Large intestine (tissue), 3 donors: Measurements from ENCODE around the gene SAPCD1. TPM values are rescaled to one million over a fixed set of nuclear protein-coding genes. Genes with fewer than 3 reads are reported as not detected.
"Not testable (repeated sequence)": the region's sequence is repeated elsewhere in the genome, so short reads cannot be mapped to it uniquely, and the experiment has no call there.

Experiments
- DNase-seq, 2 donors: peaks; one replicate each; pipeline versions ENCODE4 v3.0.0 to v3.0.0-alpha.2; 2013
- H3K27ac ChIP-seq: one replicate; pipeline ENCODE4 v1.5.1; 2013; ENCODE audit warnings: low read length
- H3K27me3 ChIP-seq: 2 replicates; pipeline ENCODE4 v1.6.1; 2013; ENCODE audit warnings: low read length; ENCODE audit not compliant: control insufficient read depth, insufficient read depth
- H3K36me3 ChIP-seq: 2 replicates; pipeline ENCODE4 v1.6.1; 2013; ENCODE audit warnings: low read length; ENCODE audit not compliant: control insufficient read depth, insufficient read depth
- H3K4me1 ChIP-seq: one replicate; pipeline ENCODE4 v1.6.1; 2013; ENCODE audit warnings: low read length; ENCODE audit not compliant: control insufficient read depth, insufficient read depth
- H3K4me3 ChIP-seq: one replicate; pipeline ENCODE4 v1.5.1; 2013; ENCODE audit warnings: low read length
- H3K9me3 ChIP-seq: one replicate; pipeline ENCODE4 v1.6.1; 2013; ENCODE audit warnings: mild to moderate bottlenecking, low read depth, low read length, moderate library complexity; ENCODE audit not compliant: control insufficient read depth
- WGBS: methylation state at CpG from one replicate; pipeline ENCODE4 v1.1.5; 2013; ENCODE audit warnings: low lambda C conversion rate; ENCODE audit not compliant: insufficient coverage; 5-methylcytosine and 5-hydroxymethylcytosine counted together
- polyA plus RNA-seq: library from polyadenylated mRNA; unstranded; fragments of 120-200 nt; gene quantifications from one replicate; pipeline ENCODE4 v1.2.1, GENCODE V29; 2013

The SAPCD1 gene
- polyA plus RNA-seq, 1 donor = 15.0 TPM

- H3K27ac ChIP-seq = no peak overlapping the region
- H3K36me3 ChIP-seq = peaks cover 18% of the 10 kb centered on the region
- no peaks in the 10 kb centered on the region for H3K4me1 ChIP-seq
- no CpG with 5 or more reads among the region's 3 CpGs for whole genome bisulfite sequencing
- H3K4me3 ChIP-seq = no peak overlapping the region
- no peaks in the 10 kb centered on the region for H3K9me3 ChIP-seq
- DNase-seq = no peak
- no peaks in the 10 kb centered on the region for H3K27me3 ChIP-seq
These were observed 29.6 kb downstream of the SAPCD1 start for GRCh38 chr6:31792090-31792374.

GRCh38 chr6:31792761-31793171 lies 30.3 kb downstream of the SAPCD1 start:
- no CpG with 5 or more reads among the region's 12 CpGs for WGBS
- no peak for DNase-seq

GRCh38 chr6:31793927-31794245 lies 31.4 kb downstream of the SAPCD1 start:
- not testable (repeated sequence) for H3K27ac ChIP-seq

More at GRCh38 chr6:31792761-31793171, 30.3 kb downstream of the SAPCD1 start:
- Histone ChIP-seq H3K9me3 (no peaks in the 10 kb centered on the region), H3K4me1 (no peaks in the 10 kb centered on the region), H3K36me3 (peaks cover 22% of the 10 kb centered on the region), H3K27ac (no peak overlapping the region), H3K27me3 (no peaks in the 10 kb centered on the region), H3K4me3 (no peak overlapping the region)

GRCh38 chr6:31794294-31794865 lies 31.9 kb downstream of the SAPCD1 start:
- H3K27me3 ChIP-seq = no peaks in the 10 kb centered on the region
- DNase-seq = peak in 1 of 2 donors; percentile 53
- no CpG with 5 or more reads among the region's 7 CpGs for WGBS

More at GRCh38 chr6:31793927-31794245, 31.4 kb downstream of the SAPCD1 start:
- not testable (repeated sequence) for DNase-seq, H3K9me3 ChIP-seq, H3K4me1 ChIP-seq, H3K4me3 ChIP-seq, H3K27me3 ChIP-seq
- WGBS = 80% methylated on average over 2 of the region's 6 CpGs
- peaks cover 22% of the 10 kb centered on the region for H3K36me3 ChIP-seq

GRCh38 chr6:31794866-31795615 lies 32.6 kb downstream of the SAPCD1 start:
- H3K27me3 ChIP-seq = no peaks in the 10 kb centered on the region
- DNase-seq = no peak
- peak overlapping the region; percentile 95 for H3K4me3 ChIP-seq
- no peaks in the 10 kb centered on the region for H3K4me1 ChIP-seq
- H3K27ac ChIP-seq = peak overlapping the region; percentile 72
- peaks cover 18% of the 10 kb centered on the region for H3K36me3 ChIP-seq
- no peaks in the 10 kb centered on the region for H3K9me3 ChIP-seq
- WGBS = 0% methylated on average over 2 of the region's 44 CpGs

More at GRCh38 chr6:31794294-31794865, 31.9 kb downstream of the SAPCD1 start:
- peaks cover 20% of the 10 kb centered on the region for H3K36me3 ChIP-seq
- no peaks in the 10 kb centered on the region for H3K9me3 ChIP-seq
- H3K27ac ChIP-seq = peak overlapping the region; percentile 72
- H3K4me1 ChIP-seq = no peaks in the 10 kb centered on the region
- peak overlapping the region; percentile 95 for H3K4me3 ChIP-seq

- DNase-seq = peak; percentile 91 to 92
- Histone ChIP-seq H3K27me3 (no peaks in the 10 kb centered on the region), H3K27ac (peak within 1 kb of the TSS; percentile 72), H3K36me3 (peaks cover 18% of the 10 kb centered on the region), H3K9me3 (no peaks in the 10 kb centered on the region), H3K4me3 (peak within 1 kb of the TSS; percentile 95), H3K4me1 (no peaks in the 10 kb centered on the region)
- WGBS = no CpG with 5 or more reads among the region's 75 CpGs
These were observed 33.3 kb downstream of the SAPCD1 start, which contains the start of gene VARS1 for GRCh38 chr6:31795616-31796298. Gene VARS1, minus strand, starts transcription at chr6:31795752. Its CDS starts 535 bp downstream, at chr6:31795217.

GRCh38 chr6:31796993-31797385 lies 34.5 kb downstream of the SAPCD1 start:
- Histone ChIP-seq H3K36me3 (peaks cover 16% of the 10 kb centered on the region), H3K4me1 (no peaks in the 10 kb centered on the region), H3K4me3 (no peak overlapping the region), H3K9me3 (no peaks in the 10 kb centered on the region), H3K27me3 (no peaks in the 10 kb centered on the region), H3K27ac (no peak overlapping the region)
- DNase-seq = no peak
- WGBS = no CpG with 5 or more reads among the region's 2 CpGs

- WGBS = no CpG with 5 or more reads among the region's 5 CpGs
- Histone ChIP-seq H3K36me3 (peaks cover 13% of the 10 kb centered on the region), H3K9me3 (no peaks in the 10 kb centered on the region), H3K4me3 (no peak overlapping the region), H3K4me1 (no peaks in the 10 kb centered on the region), H3K27ac (no peak overlapping the region), H3K27me3 (no peaks in the 10 kb centered on the region)
- no peak for DNase-seq
These were observed 35.1 kb downstream of the SAPCD1 start for GRCh38 chr6:31797588-31797987.

- Histone ChIP-seq H3K27ac (no peak overlapping the region), H3K27me3 (no peaks in the 10 kb centered on the region), H3K36me3 (peaks cover 12% of the 10 kb centered on the region), H3K9me3 (no peaks in the 10 kb centered on the region), H3K4me3 (no peak overlapping the region), H3K4me1 (no peaks in the 10 kb centered on the region)
- no peak for DNase-seq
- WGBS = 89% methylated on average over 1 of the region's 12 CpGs
These were observed 37.3 kb downstream of the SAPCD1 start for GRCh38 chr6:31799781-31800180.

- not testable (repeated sequence) for H3K27ac ChIP-seq, H3K9me3 ChIP-seq, DNase-seq, H3K4me3 ChIP-seq, H3K27me3 ChIP-seq, H3K4me1 ChIP-seq
- no CpG with 5 or more reads among the region's 8 CpGs for WGBS
- H3K36me3 ChIP-seq = peaks cover 12% of the 10 kb centered on the region
These were observed 38.8 kb downstream of the SAPCD1 start for GRCh38 chr6:31801031-31801927.
